Loucy (cell line): ENCODE results near the gene C21orf58.

ENCODE experiments used
- H2AFZ ChIP-seq: fragments of 200-600 bp; sonication (generic); 2 replicates; pipeline ENCODE4 v1.6.0; 2016; ENCODE audit warnings: antibody characterized with exemption, mild to moderate bottlenecking, low read length, moderate library complexity
- H3F3A ChIP-seq: fragments of 200-600 bp; 2 replicates; pipeline ENCODE4 v1.6.0; 2016; ENCODE audit warnings: antibody characterized with exemption, low read depth, mild to moderate bottlenecking
- H3K27me3 ChIP-seq: fragments of 200-600 bp; sonication (generic); 2 replicates; pipeline ENCODE4 v1.6.1; 2014; ENCODE audit warnings: low read length, mild to moderate bottlenecking; ENCODE audit not compliant: insufficient read depth, poor library complexity, severe bottlenecking
- H3K36me3 ChIP-seq: fragments of 200-600 bp; sonication (generic); 2 replicates; pipeline ENCODE4 v1.6.1; 2016; ENCODE audit warnings: low read length; ENCODE audit not compliant: insufficient read depth
- H3K4me1 ChIP-seq: fragments of 200-600 bp; sonication (generic); 2 replicates; pipeline ENCODE4 v1.5.1; 2014; ENCODE audit warnings: low read length, mild to moderate bottlenecking; ENCODE audit not compliant: insufficient read depth, poor library complexity, severe bottlenecking
- H3K4me2 ChIP-seq: fragments of 200-600 bp; sonication (generic); 2 replicates; pipeline ENCODE4 v1.6.0; 2014; ENCODE audit warnings: antibody characterized with exemption, low read length, low read depth, mild to moderate bottlenecking; ENCODE audit not compliant: poor library complexity, severe bottlenecking
- H3K4me3 ChIP-seq: fragments of 200-600 bp; sonication (generic); 2 replicates; pipeline ENCODE4 v1.5.1; 2014; ENCODE audit warnings: low read length, mild to moderate bottlenecking, mixed read lengths; ENCODE audit not compliant: poor library complexity, severe bottlenecking
- H3K79me2 ChIP-seq: fragments of 200-600 bp; sonication (generic); 2 replicates; pipeline ENCODE4 v1.6.1; 2014; ENCODE audit warnings: low read length; ENCODE audit not compliant: insufficient read depth
- H3K9ac ChIP-seq: fragments of 200-600 bp; sonication (generic); 2 replicates; pipeline ENCODE4 v1.6.0; 2014; ENCODE audit warnings: mild to moderate bottlenecking, low read depth, low read length, moderate library complexity; ENCODE audit not compliant: poor library complexity, severe bottlenecking
- H3K9me2 ChIP-seq: fragments of 200-600 bp; sonication (generic); replicated peaks from 2 replicates; pipeline ENCODE4 v1.6.1; 2016; ENCODE audit warnings: low read depth, low read length, mixed read lengths
- H3K9me3 ChIP-seq: fragments of 200-600 bp; sonication (generic); 2 replicates; pipeline ENCODE4 v1.6.1; 2014; ENCODE audit warnings: mild to moderate bottlenecking, antibody characterized with exemption, low read length, low read depth; ENCODE audit not compliant: insufficient read depth
- H4K20me1 ChIP-seq: fragments of 200-600 bp; sonication (generic); 2 replicates; pipeline ENCODE4 v1.6.0; 2014; ENCODE audit warnings: antibody characterized with exemption, low read length, mild to moderate bottlenecking; ENCODE audit not compliant: insufficient read depth, poor library complexity, severe bottlenecking
- CTCF ChIP-seq: fragments of 200-600 bp; sonication (generic); conservative IDR thresholded peaks from 2 replicates; pipeline ENCODE4 v1.5.1; 2014; ENCODE audit warnings: mild to moderate bottlenecking, antibody characterized with exemption, low read length
- EZH2phosphoT487 ChIP-seq: fragments of 200-600 bp; IDR thresholded peaks from 2 replicates; pipeline ENCODE4 v1.6.1; 2018; ENCODE audit warnings: antibody characterized with exemption, mild to moderate bottlenecking, moderate library complexity, borderline replicate concordance

The C21orf58 gene

GRCh38 chr21:46350571-46350970, 26.9 kb upstream of the C21orf58 start:
- TF ChIP-seq EZH2phosphoT487 = no peak
- TF ChIP-seq CTCF = no peak
- H3K9me2 ChIP-seq = no peaks in the 10 kb centered on the region
- no peaks in the 10 kb centered on the region for H4K20me1 ChIP-seq
- H3K27me3 ChIP-seq = no peaks in the 10 kb centered on the region
- H3K9ac ChIP-seq = no peak overlapping the region
- H3K4me2 ChIP-seq = no peak overlapping the region
- no peak overlapping the region for H2AFZ ChIP-seq
- H3F3A ChIP-seq = no peaks in the 10 kb centered on the region
- H3K36me3 ChIP-seq = peaks cover 97% of the 10 kb centered on the region; the same call in 1 of the 2 replicates
- H3K4me1 ChIP-seq = no peaks in the 10 kb centered on the region
- H3K4me3 ChIP-seq = no peak overlapping the region
- no peaks in the 10 kb centered on the region for H3K9me3 ChIP-seq
- H3K79me2 ChIP-seq = peaks cover 8% of the 10 kb centered on the region; the same call in 1 of the 2 replicates

- no peaks in the 10 kb centered on the region for H3K9me3 ChIP-seq
- H3K79me2 ChIP-seq = peaks cover 19% of the 10 kb centered on the region
- no peaks in the 10 kb centered on the region for H3K9me2 ChIP-seq
- H3F3A ChIP-seq = no peaks in the 10 kb centered on the region
- H3K4me3 ChIP-seq = no peak overlapping the region
- H3K4me1 ChIP-seq = no peaks in the 10 kb centered on the region
- no peak overlapping the region for H2AFZ ChIP-seq
- no peaks in the 10 kb centered on the region for H4K20me1 ChIP-seq
- no peak overlapping the region for H3K4me2 ChIP-seq
- TF ChIP-seq CTCF = no peak
- TF ChIP-seq EZH2phosphoT487 = no peak
- H3K36me3 ChIP-seq = peaks cover 92% of the 10 kb centered on the region; the same call in 1 of the 2 replicates
- no peaks in the 10 kb centered on the region for H3K27me3 ChIP-seq
- H3K9ac ChIP-seq = no peak overlapping the region
These were observed 25.6 kb upstream of the C21orf58 start for GRCh38 chr21:46349134-46349760.

GRCh38 chr21:46347791-46348381, 24.2 kb upstream of the C21orf58 start:
- no peak overlapping the region for H3K9ac ChIP-seq
- H3K36me3 ChIP-seq = peaks cover 80% of the 10 kb centered on the region; the same call in 1 of the 2 replicates
- no peaks in the 10 kb centered on the region for H4K20me1 ChIP-seq
- H3F3A ChIP-seq = no peaks in the 10 kb centered on the region
- peaks cover 28% of the 10 kb centered on the region for H3K79me2 ChIP-seq
- H3K4me2 ChIP-seq = no peak overlapping the region
- no peak overlapping the region for H3K4me3 ChIP-seq
- H2AFZ ChIP-seq = no peak overlapping the region
- no peaks in the 10 kb centered on the region for H3K9me2 ChIP-seq
- H3K4me1 ChIP-seq = no peaks in the 10 kb centered on the region
- no peaks in the 10 kb centered on the region for H3K27me3 ChIP-seq
- H3K9me3 ChIP-seq = no peaks in the 10 kb centered on the region
- TF ChIP-seq EZH2phosphoT487 = no peak
- no peak for TF ChIP-seq CTCF
